H1 (cell line): ENCODE measurements around the gene BBC3. TPM values are rescaled to one million over a fixed set of nuclear protein-coding genes. Genes with fewer than 3 reads are reported as not detected.

Experiments used
- ASH2L ChIP-seq: fragments of 200-600, 300-600 bp; sonication (generic); IDR thresholded peaks from one replicate; pipeline ENCODE4 v1.7.1; 2017; ENCODE audit warnings: low read length
- BACH1 ChIP-seq: IDR thresholded peaks from 2 replicates; pipeline ENCODE4 v1.6.1; 2012; ENCODE audit warnings: low read length, improper control_type of control experiment
- BRCA1 ChIP-seq: IDR thresholded peaks from 2 replicates; pipeline ENCODE4 v1.6.1; 2012; ENCODE audit warnings: low read depth, low read length, improper control_type of control experiment
- CBX8 ChIP-seq: fragments of 300-800, 300-1000 bp; sonication (generic); IDR thresholded peaks from 2 replicates; pipeline ENCODE4 v1.7.1; 2016; ENCODE audit warnings: low read depth, low read length, borderline replicate concordance
- CEBPB ChIP-seq: IDR thresholded peaks from 2 replicates; pipeline ENCODE4 v1.6.1; 2012; ENCODE audit warnings: low read depth, low read length
- CHD1 ChIP-seq: IDR thresholded peaks from 2 replicates; pipeline ENCODE4 v1.6.1; 2012; ENCODE audit warnings: low read depth, low read length, improper control_type of control experiment
- CTBP2 ChIP-seq: IDR thresholded peaks from 2 replicates; pipeline ENCODE4 v1.7.0; 2011; ENCODE audit warnings: borderline replicate concordance, mild to moderate bottlenecking, moderate library complexity, mixed read lengths, low read length; ENCODE audit not compliant: insufficient read depth, insufficient read length
- EGR1 ChIP-seq: IDR thresholded peaks from 2 replicates; pipeline ENCODE4 v1.6.1; 2011; ENCODE audit warnings: low read depth, low read length, borderline replicate concordance
- FOSL1 ChIP-seq: IDR thresholded peaks from 2 replicates; pipeline ENCODE4 v1.6.1; 2011; ENCODE audit warnings: mild to moderate bottlenecking, low read depth, low read length, moderate library complexity; ENCODE audit not compliant: insufficient read depth
- HDAC6 ChIP-seq: IDR thresholded peaks from one replicate; pipeline ENCODE4 v1.7.1; 2012; ENCODE audit warnings: low read depth, mild to moderate bottlenecking, inconsistent platforms, low read length, moderate library complexity
- KDM5A ChIP-seq: fragments of 200-600 bp; IDR thresholded peaks from 2 replicates; pipeline ENCODE4 v1.7.1; 2012; ENCODE audit warnings: mild to moderate bottlenecking, low read length, inconsistent platforms, mixed read lengths
- POLR2A ChIP-seq, 2 experiments: IDR thresholded peaks; 1 replicate in 1 of 2; 2 replicates in 1 of 2; pipeline ENCODE4 v1.6.1; 2011; ENCODE audit warnings: low read depth in 2 of 2, low read length in 2 of 2, mild to moderate bottlenecking in 2 of 2; ENCODE audit errors: control extremely low read depth in 1 of 2
- RAD21 ChIP-seq, 2 experiments: IDR thresholded peaks in 1 of 2; conservative IDR thresholded peaks in 1 of 2; 2 replicates each; pipeline ENCODE4 v1.6.1; 2011; ENCODE audit warnings: low read depth in 2 of 2, low read length in 2 of 2, improper control_type of control experiment in 1 of 2, inconsistent platforms in 1 of 2, mild to moderate bottlenecking in 1 of 2, moderate library complexity in 1 of 2
- RNF2 ChIP-seq: fragments of 200-900, 300-1000 bp; sonication (generic); IDR thresholded peaks from 2 replicates; pipeline ENCODE4 v1.7.1; 2016; ENCODE audit warnings: borderline replicate concordance, low read depth, mild to moderate bottlenecking, antibody characterized with exemption, low read length; ENCODE audit not compliant: poor library complexity, severe bottlenecking; ENCODE audit errors: missing control alignments
- RXRA ChIP-seq: IDR thresholded peaks from 2 replicates; pipeline ENCODE4 v1.6.1; 2011; ENCODE audit warnings: low read depth, mild to moderate bottlenecking, low read length, moderate library complexity; ENCODE audit not compliant: insufficient read depth
- SIN3A ChIP-seq, 2 experiments: IDR thresholded peaks in 1 of 2; conservative IDR thresholded peaks in 1 of 2; 2 replicates each; pipeline ENCODE4 v1.6.1; 2011 to 2012; ENCODE audit warnings: low read length in 2 of 2, improper control_type of control experiment in 1 of 2, low read depth in 1 of 2, mild to moderate bottlenecking in 1 of 2
- SIRT6 ChIP-seq: IDR thresholded peaks from one replicate; pipeline ENCODE4 v1.7.1; 2012; ENCODE audit warnings: low read length, inconsistent platforms
- SP2 ChIP-seq: IDR thresholded peaks from 2 replicates; pipeline ENCODE4 v1.6.1; 2012; ENCODE audit warnings: mild to moderate bottlenecking, low read length, inconsistent platforms
- SUZ12 ChIP-seq: fragments of 200-600 bp; sonication (generic); IDR thresholded peaks from 2 replicates; pipeline ENCODE4 v1.6.1; 2012; ENCODE audit warnings: mild to moderate bottlenecking, inconsistent platforms, low read length, moderate library complexity, mixed read lengths
- TBP ChIP-seq: IDR thresholded peaks from 2 replicates; pipeline ENCODE4 v1.6.1; 2011; ENCODE audit warnings: low read depth, low read length, improper control_type of control experiment
- TCF12 ChIP-seq: IDR thresholded peaks from 2 replicates; pipeline ENCODE4 v1.6.1; 2011; ENCODE audit warnings: low read depth, mild to moderate bottlenecking, low read length
- USF2 ChIP-seq: IDR thresholded peaks from 2 replicates; pipeline ENCODE4 v1.6.1; 2011; ENCODE audit warnings: low read length, improper control_type of control experiment
- YY1 ChIP-seq: IDR thresholded peaks from 2 replicates; pipeline ENCODE4 v1.6.1; 2011; ENCODE audit warnings: low read depth, mild to moderate bottlenecking, low read length
- polyA plus RNA-seq, 7 experiments: library from polyadenylated mRNA; depleted of rRNA in 3 of 7; stranded (reverse) in 5 of 7; unstranded in 2 of 7; fragments of >200 nt in 5 of 7; fragments of 200-250 nt in 2 of 7; gene quantifications; 1 replicate in 5 of 7; 2 replicates in 1 of 7; 4 replicates in 1 of 7; pipeline versions ENCODE4 v1.2.1 to v1.2.3, GENCODE V29; 2011 to 2013; ENCODE audit warnings: missing spikeins in 2 of 7, mixed read lengths in 2 of 7
- total RNA-seq: library from RNA; stranded (reverse); fragmentation: NEBNext Ultra II Directional; extraction: Animal tissue kit (Norgen Biotek cat#: 25700); gene quantifications from 2 replicates; pipeline ENCODE4 v1.2.1, GENCODE V29; 2021

BBC3 gene
- total and polyA plus RNA-seq, 2 of the 8 experiments (the other 6 are each of a cell fraction or from before 2014, with no cell fraction given) = 13.2 to 21.6 TPM

- TF ChIP-seq BRCA1 (no peak), SUZ12 (no peak), RAD21 (IDR thresholded peaks at IDR 0.05 in 1 of 2, conservative IDR thresholded peaks at IDR 0.05 in 1 of 2; ENCODE audit: low read depth in 2 of 2, low read length in 2 of 2) (no peak), TCF12 (peak; percentile 73; the same call in 1 of the 2 replicates), SIRT6 (no peak), SIN3A (conservative IDR thresholded peaks at IDR 0.05 in 1 of 2, IDR thresholded peaks at IDR 0.05 in 1 of 2; ENCODE audit: low read depth in 1 of 2, low read length in 2 of 2) (peak in 1 of 2 experiments; percentile 52; a peak in 1 of 4 replicates), TBP (no peak), CTBP2 (no peak), CBX8 (no peak), CHD1 (no peak), POLR2A (IDR thresholded peaks at IDR 0.05; ENCODE audit: control extremely low read depth in 1 of 2, low read depth in 2 of 2, low read length in 2 of 2) (no peak; a peak in 1 of 3 replicates), KDM5A (no peak), RXRA (no peak), ASH2L (peak; percentile 41), FOSL1 (no peak), EGR1 (no peak), HDAC6 (peak; percentile 46), BACH1 (no peak), SP2 (no peak), CEBPB (no peak), RNF2 (no peak), USF2 (no peak), YY1 (peak; percentile 79)
Measured at GRCh38 chr19:47240996-47241918, 10.3 kb upstream of the BBC3 start (continued).
